ENCODE results near the gene FAM168B.

The FAM168B gene

GRCh38 chr2:131093006-131093695 lies at the start of gene FAM168B:
FAM168B (minus strand) TSS chr2:131093460; CDS start chr2:131082646, 10,814 bp downstream.
- DNase-seq, result peak; percentile 72

- DNase-seq, result no peak
These were observed 49.6 kb upstream of the FAM168B start for GRCh38 chr2:131142849-131143248.

- no peak for DNase-seq
These were observed 47.3 kb upstream of the FAM168B start for GRCh38 chr2:131140581-131140980.

GRCh38 chr2:131132729-131133128 lies 39.5 kb upstream of the FAM168B start:
- no peak for DNase-seq

- DNase-seq, result no peak
These were observed 37.0 kb upstream of the FAM168B start for GRCh38 chr2:131130298-131130596.

GRCh38 chr2:131127981-131128380 lies 34.7 kb upstream of the FAM168B start:
- DNase-seq, result no peak

GRCh38 chr2:131127076-131127475 lies 33.8 kb upstream of the FAM168B start:
- DNase-seq, result no peak

- DNase-seq, result no peak
These were observed 33.2 kb upstream of the FAM168B start for GRCh38 chr2:131126436-131126835.

- DNase-seq, result no peak
These were observed 32.0 kb upstream of the FAM168B start for GRCh38 chr2:131125195-131125757.

- no peak for DNase-seq
These were observed 29.9 kb upstream of the FAM168B start for GRCh38 chr2:131123192-131123591.

- no peak for DNase-seq
These were observed 29.2 kb upstream of the FAM168B start for GRCh38 chr2:131122496-131122895.

GRCh38 chr2:131121464-131121863 lies 28.2 kb upstream of the FAM168B start:
- DNase-seq, result no peak

GRCh38 chr2:131120815-131121317 lies 27.6 kb upstream of the FAM168B start:
- DNase-seq, result no peak

- DNase-seq, result no peak
These were observed 22.5 kb upstream of the FAM168B start for GRCh38 chr2:131115752-131116151.

- peak; percentile 25 for DNase-seq
These were observed 21.7 kb upstream of the FAM168B start for GRCh38 chr2:131114950-131115349.

GRCh38 chr2:131113566-131114227 lies 20.4 kb upstream of the FAM168B start:
- DNase-seq, result no peak

GRCh38 chr2:131112529-131112928 lies 19.3 kb upstream of the FAM168B start:
- peak; percentile 87 for DNase-seq

GRCh38 chr2:131105950-131106801 lies 12.9 kb upstream of the FAM168B start:
- peak; percentile 79 for DNase-seq

- peak; percentile 87 for DNase-seq
These were observed 12.1 kb upstream of the FAM168B start, which contains the start of gene PLEKHB2 for GRCh38 chr2:131105156-131105949. PLEKHB2 (plus strand) TSS chr2:131105336; CDS start chr2:131120942, 15,606 bp downstream.

- DNase-seq, result peak; percentile 62
These were observed 11.4 kb upstream of the FAM168B start for GRCh38 chr2:131104487-131105155.

- no peak for DNase-seq
These were observed 9.9 kb upstream of the FAM168B start for GRCh38 chr2:131103165-131103564.
